ENCODE data around the gene SGMS1. TPM values are rescaled to one million over a fixed set of nuclear protein-coding genes. Genes with fewer than 3 reads are reported as not detected.
"Not testable (repeated sequence)": the region's sequence is repeated elsewhere in the genome, so short reads cannot be mapped to it uniquely, and the experiment has no call there.

The SGMS1 gene
- total and polyA plus RNA-seq, 3 donors from 2014 or later = 30.6 to 90.9 (median 63.2) TPM

DNA sequence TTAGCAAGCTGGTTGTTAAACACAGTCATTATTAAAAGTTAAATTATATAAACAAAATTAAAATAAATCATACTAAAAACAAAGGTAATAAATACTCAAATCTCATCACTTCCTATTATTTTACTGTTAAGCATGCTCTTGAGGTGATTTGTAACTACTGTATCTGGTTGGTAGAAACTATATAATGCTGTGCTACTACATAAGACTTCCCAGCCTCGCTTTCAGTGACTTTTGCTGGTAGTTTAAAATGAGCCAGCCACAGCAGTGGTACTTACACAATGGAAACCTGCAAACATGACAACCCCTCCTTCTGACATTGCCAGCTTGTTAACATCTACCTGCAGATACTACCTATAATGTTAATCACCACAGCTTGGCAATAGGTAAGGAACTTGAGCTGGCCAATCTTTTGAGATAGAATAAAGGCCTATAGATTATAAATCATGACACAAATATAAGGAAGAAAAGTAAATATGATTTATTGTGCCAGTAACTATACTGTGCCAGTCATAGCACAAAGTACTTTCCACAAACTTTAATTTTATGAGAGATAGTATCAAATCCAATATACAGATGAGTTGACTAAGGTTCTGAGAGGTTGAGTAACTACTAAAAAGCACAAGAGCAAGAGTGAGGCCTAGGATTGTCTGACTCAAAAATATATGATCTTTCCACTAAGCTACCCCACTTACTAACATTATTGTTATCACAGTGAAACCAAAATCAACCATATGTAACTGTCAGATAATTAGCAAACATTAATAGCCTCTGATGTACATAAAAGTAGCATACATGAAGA is 191.3 kb downstream of the SGMS1 start:
- H3K9me3 ChIP-seq = no peaks in the 10 kb centered on the region
- no peak overlapping the region for H3K4me3 ChIP-seq
- DNase-seq = no peak
- no peaks in the 10 kb centered on the region for H3K27me3 ChIP-seq
- 93 to 95% methylated on average over 1 of the region's 1 CpG for WGBS, 2 donors
- H3K27ac ChIP-seq = peak overlapping the region in 1 of 2 donors; percentile 9
- H3K36me3 ChIP-seq (ENCODE audit: low read depth, missing control alignments) = no peaks in the 10 kb centered on the region
- intact Hi-C loops (cut with DNase I; ENCODE audit: low total_unique reads) = no loop called here
- TF ChIP-seq POLR2A (IDR thresholded peaks at IDR 0.05) = no peak
- TF ChIP-seq, protein P1, sequence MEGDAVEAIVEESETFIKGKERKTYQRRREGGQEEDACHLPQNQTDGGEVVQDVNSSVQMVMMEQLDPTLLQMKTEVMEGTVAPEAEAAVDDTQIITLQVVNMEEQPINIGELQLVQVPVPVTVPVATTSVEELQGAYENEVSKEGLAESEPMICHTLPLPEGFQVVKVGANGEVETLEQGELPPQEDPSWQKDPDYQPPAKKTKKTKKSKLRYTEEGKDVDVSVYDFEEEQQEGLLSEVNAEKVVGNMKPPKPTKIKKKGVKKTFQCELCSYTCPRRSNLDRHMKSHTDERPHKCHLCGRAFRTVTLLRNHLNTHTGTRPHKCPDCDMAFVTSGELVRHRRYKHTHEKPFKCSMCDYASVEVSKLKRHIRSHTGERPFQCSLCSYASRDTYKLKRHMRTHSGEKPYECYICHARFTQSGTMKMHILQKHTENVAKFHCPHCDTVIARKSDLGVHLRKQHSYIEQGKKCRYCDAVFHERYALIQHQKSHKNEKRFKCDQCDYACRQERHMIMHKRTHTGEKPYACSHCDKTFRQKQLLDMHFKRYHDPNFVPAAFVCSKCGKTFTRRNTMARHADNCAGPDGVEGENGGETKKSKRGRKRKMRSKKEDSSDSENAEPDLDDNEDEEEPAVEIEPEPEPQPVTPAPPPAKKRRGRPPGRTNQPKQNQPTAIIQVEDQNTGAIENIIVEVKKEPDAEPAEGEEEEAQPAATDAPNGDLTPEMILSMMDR (IDR thresholded peaks at IDR 0.05) = no peak
- no peaks in the 10 kb centered on the region for H3K4me1 ChIP-seq

- Histone ChIP-seq H3K9me3 (no peaks in the 10 kb centered on the region), H3K4me1 (no peaks in the 10 kb centered on the region), H3K27me3 (no peaks in the 10 kb centered on the region), H3K27ac (peak overlapping the region in 1 of 2 donors; percentile 9), H3K36me3 (ENCODE audit: low read depth, missing control alignments) (no peaks in the 10 kb centered on the region), H3K4me3 (no peak overlapping the region)
- TF ChIP-seq, protein P1 (IDR thresholded peaks at IDR 0.05) = no peak
- no peak for TF ChIP-seq POLR2A (IDR thresholded peaks at IDR 0.05)
- 43 to 76% methylated on average over 3 of the region's 3 CpGs for WGBS, 2 donors
- intact Hi-C loops (cut with DNase I; ENCODE audit: low total_unique reads) = no loop called here
- no peak for DNase-seq
Measured at GRCh38 chr10:50431791-50432190, 192.0 kb downstream of the SGMS1 start.

- intact Hi-C loops (cut with DNase I; ENCODE audit: low total_unique reads) = no loop called here
- no peaks in the 10 kb centered on the region for H3K36me3 ChIP-seq (ENCODE audit: low read depth, missing control alignments)
- no peaks in the 10 kb centered on the region for H3K9me3 ChIP-seq
- H3K4me1 ChIP-seq = no peaks in the 10 kb centered on the region
- no peaks in the 10 kb centered on the region for H3K27me3 ChIP-seq
- no peak for DNase-seq
- TF ChIP-seq, protein P1 (IDR thresholded peaks at IDR 0.05) = no peak
- no peak for TF ChIP-seq POLR2A (IDR thresholded peaks at IDR 0.05)
- no peak overlapping the region for H3K27ac ChIP-seq
- 53 to 70% methylated on average over 4 of the region's 4 CpGs for WGBS, 2 donors
- no peak overlapping the region for H3K4me3 ChIP-seq
Measured at GRCh38 chr10:50431133-50431532, 192.6 kb downstream of the SGMS1 start.

GRCh38 chr10:50426485-50426884 is 197.3 kb downstream of the SGMS1 start:
- 59 to 91% methylated on average over 1 of the region's 1 CpG for WGBS, 2 donors
- H3K4me3 ChIP-seq = no peak overlapping the region
- TF ChIP-seq POLR2A (IDR thresholded peaks at IDR 0.05) = no peak
- TF ChIP-seq, protein P1 (IDR thresholded peaks at IDR 0.05) = no peak
- no peaks in the 10 kb centered on the region for H3K27me3 ChIP-seq
- no peaks in the 10 kb centered on the region for H3K9me3 ChIP-seq
- DNase-seq = no peak
- intact Hi-C loops (cut with DNase I; ENCODE audit: low total_unique reads) = no loop called here
- H3K4me1 ChIP-seq = no peaks in the 10 kb centered on the region
- H3K27ac ChIP-seq = no peak overlapping the region
- no peaks in the 10 kb centered on the region for H3K36me3 ChIP-seq (ENCODE audit: low read depth, missing control alignments)

DNA sequence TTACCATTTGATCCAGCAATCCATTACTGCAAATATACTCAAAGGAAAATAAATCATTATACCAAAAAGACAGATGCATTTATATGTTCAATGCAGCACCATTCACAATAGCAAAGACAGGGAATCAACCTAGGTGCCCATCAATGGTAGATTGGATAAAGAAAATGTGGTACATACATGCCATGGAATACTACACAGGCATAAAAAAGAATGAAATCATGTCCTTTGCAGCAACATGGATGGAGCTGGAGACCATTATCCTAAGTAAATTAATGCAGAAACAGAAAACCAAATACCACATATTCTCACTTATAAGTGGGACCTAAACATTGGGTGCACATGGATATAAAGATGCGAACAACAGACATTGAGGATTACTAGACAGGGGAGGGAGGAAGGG is 198.5 kb downstream of the SGMS1 start:
- H3K4me3 ChIP-seq; H3K36me3 ChIP-seq (ENCODE audit: low read depth, missing control alignments); H3K27ac ChIP-seq; H3K9me3 ChIP-seq; H3K27me3 ChIP-seq; intact Hi-C loops (cut with DNase I; ENCODE audit: low total_unique reads); DNase-seq; H3K4me1 ChIP-seq: not testable (repeated sequence)
- WGBS, 2 donors = 96 to 100% methylated on average over 1 of the region's 1 CpG

Measured in testis (tissue), 3 donors.